ENCODE data around the gene CADPS2. TPM values are rescaled to one million over a fixed set of nuclear protein-coding genes. Genes with fewer than 3 reads are reported as not detected.
A peak's percentile ranks its signal among the peaks of the same experiment; 100 is the strongest.
"Not testable (repeated sequence)": the region's sequence is repeated elsewhere in the genome, so short reads cannot be mapped to it uniquely, and the experiment has no call there.

CADPS2 gene
- total RNA-seq, 1 donor from 2014 or later, result 4.3 TPM

DNA sequence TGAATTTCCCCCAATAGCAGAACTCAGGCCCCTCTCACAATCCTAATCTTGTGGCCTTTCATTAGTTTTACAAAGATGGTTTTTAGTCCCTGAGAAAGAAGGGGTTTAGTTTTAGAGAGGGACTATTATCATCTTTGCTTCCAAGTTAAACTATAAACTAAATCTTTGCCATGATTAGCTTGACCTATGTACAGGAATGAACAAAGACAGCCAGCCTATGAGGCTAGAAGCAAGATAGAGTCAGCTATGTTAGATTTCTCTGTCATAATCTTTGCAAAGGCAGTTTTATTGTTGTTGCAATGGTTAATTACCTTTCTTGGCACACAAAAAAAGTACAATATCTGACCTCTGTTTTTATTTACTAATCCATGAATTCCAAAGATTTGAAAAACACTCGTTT lies 206.4 kb downstream of the CADPS2 start:
- H3K4me3 Mint-ChIP-seq (ENCODE audit: low read depth), result no peak overlapping the region
- H3K27me3 Mint-ChIP-seq, result no peaks in the 10 kb centered on the region
- H3K4me1 Mint-ChIP-seq (ENCODE audit: low read depth), result peaks cover 22% of the 10 kb centered on the region

GRCh38 chr7:122679269-122679709 lies 207.0 kb downstream of the CADPS2 start:
- Mint-ChIP-seq H3K4me1 (ENCODE audit: low read depth) (peaks cover 19% of the 10 kb centered on the region), H3K27ac (peak overlapping the region; percentile 95), H3K9me3 (ENCODE audit: low read depth) (peaks cover 18% of the 10 kb centered on the region)
- H3K36me3 Mint-ChIP-seq (ENCODE audit: insufficient read depth); H3K4me3 Mint-ChIP-seq (ENCODE audit: low read depth); H3K27me3 Mint-ChIP-seq: not testable (repeated sequence)
- peak; percentile 22 for DNase-seq (ENCODE audit: low spot score, unreplicated experiment)

More for the DNA sequence above, 206.4 kb downstream of the CADPS2 start:
- DNase-seq (ENCODE audit: low spot score, unreplicated experiment), result no peak
- TF ChIP-seq, protein P1, sequence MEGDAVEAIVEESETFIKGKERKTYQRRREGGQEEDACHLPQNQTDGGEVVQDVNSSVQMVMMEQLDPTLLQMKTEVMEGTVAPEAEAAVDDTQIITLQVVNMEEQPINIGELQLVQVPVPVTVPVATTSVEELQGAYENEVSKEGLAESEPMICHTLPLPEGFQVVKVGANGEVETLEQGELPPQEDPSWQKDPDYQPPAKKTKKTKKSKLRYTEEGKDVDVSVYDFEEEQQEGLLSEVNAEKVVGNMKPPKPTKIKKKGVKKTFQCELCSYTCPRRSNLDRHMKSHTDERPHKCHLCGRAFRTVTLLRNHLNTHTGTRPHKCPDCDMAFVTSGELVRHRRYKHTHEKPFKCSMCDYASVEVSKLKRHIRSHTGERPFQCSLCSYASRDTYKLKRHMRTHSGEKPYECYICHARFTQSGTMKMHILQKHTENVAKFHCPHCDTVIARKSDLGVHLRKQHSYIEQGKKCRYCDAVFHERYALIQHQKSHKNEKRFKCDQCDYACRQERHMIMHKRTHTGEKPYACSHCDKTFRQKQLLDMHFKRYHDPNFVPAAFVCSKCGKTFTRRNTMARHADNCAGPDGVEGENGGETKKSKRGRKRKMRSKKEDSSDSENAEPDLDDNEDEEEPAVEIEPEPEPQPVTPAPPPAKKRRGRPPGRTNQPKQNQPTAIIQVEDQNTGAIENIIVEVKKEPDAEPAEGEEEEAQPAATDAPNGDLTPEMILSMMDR (IDR thresholded peaks at IDR 0.05; ENCODE audit: unreplicated experiment), result no peak
- Mint-ChIP-seq H3K27ac (peak overlapping the region; percentile 95), H3K9me3 (ENCODE audit: low read depth) (peaks cover 16% of the 10 kb centered on the region), H3K36me3 (ENCODE audit: insufficient read depth) (peaks cover 8% of the 10 kb centered on the region)

- Mint-ChIP-seq H3K36me3 (ENCODE audit: insufficient read depth) (peaks cover 10% of the 10 kb centered on the region), H3K27ac (peak overlapping the region; percentile 26), H3K4me3 (ENCODE audit: low read depth) (no peak overlapping the region), H3K27me3 (no peaks in the 10 kb centered on the region), H3K9me3 (ENCODE audit: low read depth) (peaks cover 19% of the 10 kb centered on the region), H3K4me1 (ENCODE audit: low read depth) (peaks cover 19% of the 10 kb centered on the region)
- DNase-seq (ENCODE audit: low spot score, unreplicated experiment), result no peak
- TF ChIP-seq, protein P1 (IDR thresholded peaks at IDR 0.05; ENCODE audit: unreplicated experiment), result no peak
These were observed 209.1 kb downstream of the CADPS2 start for GRCh38 chr7:122677149-122677548.

- peaks cover 22% of the 10 kb centered on the region for H3K4me1 Mint-ChIP-seq (ENCODE audit: low read depth)
- peaks cover 10% of the 10 kb centered on the region for H3K36me3 Mint-ChIP-seq (ENCODE audit: insufficient read depth)
- TF ChIP-seq, protein P1 (IDR thresholded peaks at IDR 0.05; ENCODE audit: unreplicated experiment), result no peak
- H3K4me3 Mint-ChIP-seq (ENCODE audit: low read depth), result no peak overlapping the region
- DNase-seq (ENCODE audit: low spot score, unreplicated experiment), result no peak
- H3K27me3 Mint-ChIP-seq, result no peaks in the 10 kb centered on the region
- peaks cover 19% of the 10 kb centered on the region for H3K9me3 Mint-ChIP-seq (ENCODE audit: low read depth)
- H3K27ac Mint-ChIP-seq, result peak overlapping the region; percentile 31
These were observed 209.8 kb downstream of the CADPS2 start for GRCh38 chr7:122676466-122676865.

DNA sequence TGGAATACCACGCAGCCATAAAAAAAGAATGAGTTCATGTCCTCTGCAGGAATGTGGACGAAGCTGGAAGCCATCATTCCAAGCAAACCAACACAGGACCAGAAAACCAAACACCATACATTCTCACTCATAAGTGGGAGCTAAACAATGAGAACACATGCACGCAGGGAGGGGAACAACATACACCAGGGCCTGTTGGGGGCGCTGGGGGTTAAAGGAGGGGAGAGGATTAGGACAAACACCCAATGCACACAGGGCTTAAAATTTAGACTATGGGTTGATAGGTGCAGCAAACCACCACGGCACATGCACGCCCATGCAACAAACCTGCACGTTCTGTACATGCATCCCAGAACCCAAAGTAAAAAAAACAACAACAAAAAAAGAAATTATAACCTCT lies 210.6 kb downstream of the CADPS2 start:
- H3K27me3 Mint-ChIP-seq, result no peaks in the 10 kb centered on the region
- H3K4me1 Mint-ChIP-seq (ENCODE audit: low read depth), result peaks cover 23% of the 10 kb centered on the region
- peaks cover 10% of the 10 kb centered on the region for H3K36me3 Mint-ChIP-seq (ENCODE audit: insufficient read depth)
- no peak overlapping the region for H3K27ac Mint-ChIP-seq
- no peak overlapping the region for H3K4me3 Mint-ChIP-seq (ENCODE audit: low read depth)
- no peak for DNase-seq (ENCODE audit: low spot score, unreplicated experiment)
- peaks cover 19% of the 10 kb centered on the region for H3K9me3 Mint-ChIP-seq (ENCODE audit: low read depth)
- TF ChIP-seq, protein P1 (IDR thresholded peaks at IDR 0.05; ENCODE audit: unreplicated experiment), result no peak

DNA sequence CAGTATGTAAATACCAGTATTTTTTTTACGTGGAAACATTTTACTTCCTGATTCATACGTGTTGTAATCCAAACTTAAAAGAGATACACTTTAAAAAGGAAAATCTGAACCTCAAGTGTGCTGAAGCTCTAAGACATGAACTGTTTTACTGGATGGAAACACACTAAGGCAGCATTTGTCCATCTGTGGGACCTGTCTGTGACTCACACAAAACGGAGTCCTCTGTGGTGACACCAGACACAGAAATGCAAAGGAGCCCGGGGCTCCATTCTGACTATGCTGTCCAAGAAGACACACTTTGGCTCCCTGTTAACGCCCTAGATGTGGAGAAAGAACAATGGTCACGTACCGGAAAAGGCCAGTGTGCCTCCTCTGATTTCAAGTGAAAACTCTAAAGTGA lies 211.2 kb downstream of the CADPS2 start:
- Mint-ChIP-seq H3K4me1 (ENCODE audit: low read depth) (peaks cover 23% of the 10 kb centered on the region), H3K27ac (no peak overlapping the region), H3K4me3 (ENCODE audit: low read depth) (no peak overlapping the region), H3K9me3 (ENCODE audit: low read depth) (peaks cover 19% of the 10 kb centered on the region), H3K36me3 (ENCODE audit: insufficient read depth) (peaks cover 10% of the 10 kb centered on the region), H3K27me3 (no peaks in the 10 kb centered on the region)
- TF ChIP-seq, protein P1 (IDR thresholded peaks at IDR 0.05; ENCODE audit: unreplicated experiment), result no peak
- DNase-seq (ENCODE audit: low spot score, unreplicated experiment), result no peak

Data from progenitor cell of endocrine pancreas (in vitro differentiated cells).